Measurements from ENCODE around the gene ZNF664.

Gene ZNF664

GRCh38 chr12:124004233-124004875 lies 31.3 kb downstream of the ZNF664 start:
- H3K4me3 ChIP-seq (ENCODE audit: low read length) = no peak overlapping the region
- no peak for DNase-seq (ENCODE audit: low read depth)
- TF ChIP-seq CTCF (conservative IDR thresholded peaks at IDR 0.05; ENCODE audit: low read depth, low read length) = no peak

GRCh38 chr12:124006085-124006845 lies 33.2 kb downstream of the ZNF664 start:
- no peak overlapping the region for H3K4me3 ChIP-seq (ENCODE audit: low read length)
- no peak for TF ChIP-seq CTCF (conservative IDR thresholded peaks at IDR 0.05; ENCODE audit: low read depth, low read length)
- DNase-seq (ENCODE audit: low read depth) = no peak

GRCh38 chr12:124006846-124007713 lies 34.1 kb downstream of the ZNF664 start:
- TF ChIP-seq CTCF (conservative IDR thresholded peaks at IDR 0.05; ENCODE audit: low read depth, low read length) = no peak
- DNase-seq (ENCODE audit: low read depth) = no peak
- no peak overlapping the region for H3K4me3 ChIP-seq (ENCODE audit: low read length)

GRCh38 chr12:124007826-124008570 lies 35.0 kb downstream of the ZNF664 start:
- no peak for DNase-seq (ENCODE audit: low read depth)
- no peak for TF ChIP-seq CTCF (conservative IDR thresholded peaks at IDR 0.05; ENCODE audit: low read depth, low read length)
- no peak overlapping the region for H3K4me3 ChIP-seq (ENCODE audit: low read length)

- no peak overlapping the region for H3K4me3 ChIP-seq (ENCODE audit: low read length)
- TF ChIP-seq CTCF (conservative IDR thresholded peaks at IDR 0.05; ENCODE audit: low read depth, low read length) = no peak
- DNase-seq (ENCODE audit: low read depth) = no peak
These were observed 35.6 kb downstream of the ZNF664 start for GRCh38 chr12:124008595-124008994.

GRCh38 chr12:124009781-124010180 lies 36.8 kb downstream of the ZNF664 start:
- no peak for DNase-seq (ENCODE audit: low read depth)
- TF ChIP-seq CTCF (conservative IDR thresholded peaks at IDR 0.05; ENCODE audit: low read depth, low read length) = no peak
- no peak overlapping the region for H3K4me3 ChIP-seq (ENCODE audit: low read length)

Data from retinal pigment epithelial cell (primary cell).